GM10266 (cell line): Measurements from ENCODE around the gene TIAM1.

Source experiments
- DNase-seq: peaks from one replicate; pipeline ENCODE4 v3.0.0; 2012; ENCODE audit errors: extremely low spot score
- TF ChIP-seq, protein P1 (sequence below): IDR thresholded peaks from 2 replicates; pipeline ENCODE4 v1.5.1; 2012; ENCODE audit warnings: mild to moderate bottlenecking, low read depth; ENCODE audit not compliant: control insufficient read depth, insufficient read depth; ENCODE audit errors: missing control alignments

The TIAM1 gene

DNA sequence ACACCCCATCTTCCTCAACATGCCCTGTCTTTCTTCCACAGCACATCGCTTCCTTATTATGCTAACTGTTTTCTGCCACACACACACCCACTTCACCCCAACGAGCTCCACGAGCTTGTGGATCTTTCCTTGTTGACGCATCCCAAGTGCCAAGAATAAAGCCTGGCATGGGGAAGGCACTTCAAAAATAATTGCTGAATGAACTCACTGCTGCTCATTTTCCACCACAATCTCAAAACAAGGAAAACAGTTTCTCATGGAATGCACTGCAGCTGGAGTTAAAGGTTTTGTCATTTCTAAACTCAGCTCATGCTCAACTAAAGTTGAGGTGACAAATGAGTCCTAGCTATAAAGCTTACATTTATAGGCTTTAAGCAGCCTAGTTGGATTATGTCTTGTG is 86.0 kb downstream of the TIAM1 start:
- no peak for DNase-seq
- TF ChIP-seq, protein P1, sequence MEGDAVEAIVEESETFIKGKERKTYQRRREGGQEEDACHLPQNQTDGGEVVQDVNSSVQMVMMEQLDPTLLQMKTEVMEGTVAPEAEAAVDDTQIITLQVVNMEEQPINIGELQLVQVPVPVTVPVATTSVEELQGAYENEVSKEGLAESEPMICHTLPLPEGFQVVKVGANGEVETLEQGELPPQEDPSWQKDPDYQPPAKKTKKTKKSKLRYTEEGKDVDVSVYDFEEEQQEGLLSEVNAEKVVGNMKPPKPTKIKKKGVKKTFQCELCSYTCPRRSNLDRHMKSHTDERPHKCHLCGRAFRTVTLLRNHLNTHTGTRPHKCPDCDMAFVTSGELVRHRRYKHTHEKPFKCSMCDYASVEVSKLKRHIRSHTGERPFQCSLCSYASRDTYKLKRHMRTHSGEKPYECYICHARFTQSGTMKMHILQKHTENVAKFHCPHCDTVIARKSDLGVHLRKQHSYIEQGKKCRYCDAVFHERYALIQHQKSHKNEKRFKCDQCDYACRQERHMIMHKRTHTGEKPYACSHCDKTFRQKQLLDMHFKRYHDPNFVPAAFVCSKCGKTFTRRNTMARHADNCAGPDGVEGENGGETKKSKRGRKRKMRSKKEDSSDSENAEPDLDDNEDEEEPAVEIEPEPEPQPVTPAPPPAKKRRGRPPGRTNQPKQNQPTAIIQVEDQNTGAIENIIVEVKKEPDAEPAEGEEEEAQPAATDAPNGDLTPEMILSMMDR: no peak

DNA sequence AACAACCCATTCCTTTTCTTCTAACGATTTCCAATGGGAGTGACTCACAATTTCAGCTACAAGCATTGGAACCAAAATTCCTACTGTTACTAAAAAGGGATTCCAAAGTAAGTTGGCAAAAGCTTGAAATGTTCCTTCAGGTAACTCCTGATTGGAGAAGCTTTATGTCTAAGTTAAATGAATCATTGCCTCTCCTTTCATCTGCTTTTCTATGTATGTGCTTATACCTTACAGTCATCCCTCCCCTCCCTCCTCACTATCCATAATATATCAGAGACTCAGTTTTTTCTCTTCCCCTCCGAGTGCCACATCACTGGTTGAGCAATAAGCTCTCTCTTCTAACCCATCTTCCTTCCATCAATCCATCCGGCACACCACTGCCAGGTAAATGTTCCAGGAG is 86.8 kb downstream of the TIAM1 start:
- TF ChIP-seq, protein P1: no peak
- DNase-seq: no peak

DNA sequence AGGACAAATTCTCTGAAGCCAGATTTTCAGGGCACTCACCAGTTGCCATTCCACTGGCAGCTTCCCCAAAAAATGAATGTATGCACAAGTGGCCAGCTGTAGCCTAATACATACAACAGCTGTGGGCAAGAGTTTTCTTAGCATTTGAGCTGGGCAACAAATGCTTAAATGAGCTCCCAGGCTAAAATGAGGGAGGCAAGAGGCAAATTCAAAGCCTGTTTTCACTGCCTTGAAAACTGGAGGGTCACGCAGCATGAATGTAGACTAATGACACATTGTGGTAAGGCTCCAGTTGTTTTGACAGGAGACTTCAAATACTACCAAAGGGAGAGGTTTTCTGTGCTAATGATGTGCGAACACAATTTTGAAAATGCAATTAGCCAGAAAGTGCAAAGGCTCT is 88.2 kb downstream of the TIAM1 start:
- TF ChIP-seq, protein P1: no peak
- DNase-seq: no peak

DNA sequence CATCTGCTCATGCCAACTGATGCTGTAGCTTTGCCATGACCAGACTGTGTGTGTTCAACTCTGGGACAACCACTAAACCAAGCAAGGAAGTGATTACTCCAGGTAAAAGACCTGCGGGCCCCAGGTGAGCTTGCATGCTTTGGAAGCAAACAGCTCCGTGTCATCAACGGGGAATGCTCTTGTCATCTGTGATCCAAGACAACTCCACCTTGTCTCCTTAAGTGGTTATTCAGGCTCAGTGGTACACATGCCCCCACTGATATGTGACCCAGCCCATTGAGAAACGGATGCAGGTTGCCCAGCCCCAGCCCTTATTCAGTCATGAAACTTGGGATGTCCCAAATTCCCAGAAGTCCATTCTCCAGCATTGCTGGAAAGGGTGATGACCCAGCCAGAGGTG is 89.0 kb downstream of the TIAM1 start:
- TF ChIP-seq, protein P1: no peak
- no peak for DNase-seq

DNA sequence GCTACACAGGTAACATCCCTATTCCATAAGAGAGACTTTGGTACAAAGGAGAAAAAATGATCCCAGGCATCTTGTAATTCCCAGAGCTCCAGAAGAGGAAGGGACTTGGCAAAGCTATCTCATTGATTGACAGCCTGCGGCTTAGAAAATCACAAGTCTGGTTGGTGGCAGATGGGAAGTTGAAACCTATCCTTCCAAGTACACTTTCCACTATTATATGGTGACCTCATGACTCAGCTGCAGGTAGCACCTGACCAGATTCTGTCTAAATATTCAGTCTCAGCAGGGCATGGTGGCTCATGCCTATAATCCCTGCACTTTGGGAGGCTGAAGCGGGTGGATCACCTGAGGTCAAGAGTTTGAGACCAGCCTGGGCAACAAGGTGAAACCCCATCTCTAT is 89.9 kb downstream of the TIAM1 start:
- no peak for DNase-seq

DNA sequence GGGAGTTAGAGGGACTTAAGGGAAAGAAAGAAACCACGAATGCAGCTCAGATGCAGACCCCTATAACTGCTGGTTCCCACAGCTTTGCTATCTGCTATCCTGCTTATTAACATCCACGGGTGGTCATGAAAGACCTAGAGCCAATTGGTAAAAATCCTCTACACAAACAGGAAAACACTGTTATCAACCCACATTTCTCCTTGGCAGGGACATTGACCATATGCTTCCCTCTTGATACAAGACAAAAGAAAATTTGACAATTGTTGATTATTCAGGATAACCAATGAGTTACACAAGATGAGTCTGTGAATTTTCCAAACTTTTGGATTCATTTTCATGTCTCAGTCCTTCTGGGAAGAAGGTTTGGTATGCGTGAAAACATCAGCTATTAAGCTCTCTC is 90.4 kb downstream of the TIAM1 start:
- DNase-seq: no peak
- TF ChIP-seq, protein P1: no peak

More for the DNA sequence above, 89.9 kb downstream of the TIAM1 start:
- TF ChIP-seq, protein P1: no peak

DNA sequence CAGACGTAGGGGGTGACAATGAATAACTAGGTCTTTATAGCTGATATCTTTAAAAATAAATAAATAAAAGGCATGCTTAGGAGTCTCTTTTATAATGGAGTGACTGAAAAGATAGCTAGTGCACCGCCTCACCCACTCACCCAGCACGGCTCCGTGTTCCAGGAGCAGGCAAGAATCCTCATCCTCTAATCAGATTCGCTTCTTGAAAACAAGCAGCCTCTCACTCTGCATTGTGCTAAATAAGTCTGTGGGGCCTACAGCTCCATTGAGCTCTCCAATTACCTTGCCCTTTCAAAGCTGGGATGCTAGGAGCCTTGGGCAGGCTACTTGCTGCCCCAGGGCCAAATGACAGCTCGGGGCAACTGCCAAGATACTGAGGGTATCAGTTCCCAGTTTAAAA is 91.5 kb downstream of the TIAM1 start:
- TF ChIP-seq, protein P1: no peak
- no peak for DNase-seq
